ENCODE results near the gene HSDL1.

The HSDL1 gene

GRCh38 chr16:84095466-84095865 is 49.5 kb downstream of the HSDL1 start:
- no peak overlapping the region for H3K4me3 ChIP-seq (ENCODE audit: low read depth, low read length)
- no peak for TF ChIP-seq CTCF (conservative IDR thresholded peaks at IDR 0.05; ENCODE audit: low read depth, low read length)
- no peak for DNase-seq (ENCODE audit: low read depth)

DNA sequence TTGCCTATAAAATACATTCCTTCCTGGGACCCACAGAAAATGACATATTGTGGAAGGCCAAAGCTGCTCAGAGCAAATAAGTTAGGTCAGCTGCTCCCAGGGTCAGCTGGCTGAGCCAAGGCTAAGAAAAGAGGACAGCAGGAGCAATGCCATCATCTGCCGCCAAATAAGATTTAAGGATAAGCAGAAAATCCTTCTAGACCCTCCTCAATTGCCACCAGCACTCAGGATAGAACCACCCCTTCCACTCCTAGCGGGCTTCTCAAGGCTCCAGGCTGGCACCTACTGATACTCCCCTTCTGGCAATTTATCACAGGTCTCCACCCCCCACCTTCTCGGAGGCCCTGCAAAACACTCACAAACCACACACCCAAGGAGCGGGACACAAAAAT is 51.1 kb downstream of the HSDL1 start:
- DNase-seq (ENCODE audit: low read depth), result no peak
- no peak for TF ChIP-seq CTCF (conservative IDR thresholded peaks at IDR 0.05; ENCODE audit: low read depth, low read length)

DNA sequence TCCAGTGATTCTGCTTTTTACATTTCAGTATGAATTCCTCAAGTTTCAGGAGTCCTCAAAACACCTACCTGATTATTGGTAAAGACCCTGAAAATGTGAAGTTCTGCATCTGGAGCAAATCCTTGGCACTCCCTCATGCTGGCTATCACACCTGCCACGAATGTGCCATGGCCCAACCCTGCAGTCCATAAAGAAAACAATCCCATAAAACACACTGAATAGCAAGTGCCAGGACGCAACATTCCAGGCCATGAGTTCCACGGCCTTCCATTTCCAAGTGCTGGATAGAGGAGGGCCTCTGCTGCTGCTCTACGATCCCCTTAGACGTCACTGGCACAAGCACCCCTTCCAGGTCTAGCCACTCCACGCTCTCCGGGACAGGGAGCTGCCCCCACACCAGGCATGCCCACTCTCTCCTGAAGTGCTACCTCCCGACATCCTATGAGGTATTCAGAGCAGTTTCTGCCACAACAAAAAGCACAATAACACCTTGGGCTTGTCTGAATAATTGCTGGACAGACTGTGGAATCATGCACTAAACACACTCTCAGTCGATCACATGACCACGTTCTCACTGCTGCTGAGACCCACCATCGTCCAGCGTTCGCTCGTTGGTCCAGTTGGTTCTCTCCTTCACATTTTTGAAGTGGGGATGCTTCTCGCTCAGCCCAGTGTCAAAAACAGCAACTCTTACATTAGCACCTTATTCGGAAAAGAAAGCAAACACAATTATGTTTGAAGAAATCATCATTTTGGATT is 51.7 kb downstream of the HSDL1 start:
- no peak overlapping the region for H3K4me3 ChIP-seq (ENCODE audit: low read depth, low read length)
- no peak for TF ChIP-seq CTCF (conservative IDR thresholded peaks at IDR 0.05; ENCODE audit: low read depth, low read length)
- DNase-seq (ENCODE audit: low read depth), result no peak

More for the DNA sequence above, 51.1 kb downstream of the HSDL1 start:
- no peak overlapping the region for H3K4me3 ChIP-seq (ENCODE audit: low read depth, low read length)

GRCh38 chr16:84091460-84091859 is 53.5 kb downstream of the HSDL1 start:
- H3K4me3 ChIP-seq (ENCODE audit: low read depth, low read length), result no peak overlapping the region
- no peak for TF ChIP-seq CTCF (conservative IDR thresholded peaks at IDR 0.05; ENCODE audit: low read depth, low read length)
- DNase-seq (ENCODE audit: low read depth), result no peak

DNA sequence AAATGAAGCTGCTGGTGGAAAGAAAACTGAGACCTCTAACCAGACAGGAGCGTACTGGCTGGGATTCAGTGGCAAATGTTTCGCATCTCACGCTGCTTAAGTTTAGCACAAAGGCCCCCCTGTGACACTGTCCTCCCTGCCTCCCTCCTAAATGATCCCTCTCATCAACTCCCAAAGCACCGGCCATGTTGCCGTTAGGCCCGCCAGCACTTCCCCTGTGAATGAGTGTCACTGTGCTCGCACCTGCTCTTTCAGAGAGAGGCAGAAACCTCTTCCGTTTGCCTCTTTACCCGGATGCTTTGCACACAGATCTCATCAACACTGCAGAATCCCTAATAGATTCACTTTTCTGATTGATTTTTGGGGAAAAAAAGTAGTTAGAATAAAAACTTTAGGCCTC is 54.8 kb downstream of the HSDL1 start:
- TF ChIP-seq CTCF (conservative IDR thresholded peaks at IDR 0.05; ENCODE audit: low read depth, low read length), result no peak
- no peak for DNase-seq (ENCODE audit: low read depth)
- H3K4me3 ChIP-seq (ENCODE audit: low read depth, low read length), result no peak overlapping the region

DNA sequence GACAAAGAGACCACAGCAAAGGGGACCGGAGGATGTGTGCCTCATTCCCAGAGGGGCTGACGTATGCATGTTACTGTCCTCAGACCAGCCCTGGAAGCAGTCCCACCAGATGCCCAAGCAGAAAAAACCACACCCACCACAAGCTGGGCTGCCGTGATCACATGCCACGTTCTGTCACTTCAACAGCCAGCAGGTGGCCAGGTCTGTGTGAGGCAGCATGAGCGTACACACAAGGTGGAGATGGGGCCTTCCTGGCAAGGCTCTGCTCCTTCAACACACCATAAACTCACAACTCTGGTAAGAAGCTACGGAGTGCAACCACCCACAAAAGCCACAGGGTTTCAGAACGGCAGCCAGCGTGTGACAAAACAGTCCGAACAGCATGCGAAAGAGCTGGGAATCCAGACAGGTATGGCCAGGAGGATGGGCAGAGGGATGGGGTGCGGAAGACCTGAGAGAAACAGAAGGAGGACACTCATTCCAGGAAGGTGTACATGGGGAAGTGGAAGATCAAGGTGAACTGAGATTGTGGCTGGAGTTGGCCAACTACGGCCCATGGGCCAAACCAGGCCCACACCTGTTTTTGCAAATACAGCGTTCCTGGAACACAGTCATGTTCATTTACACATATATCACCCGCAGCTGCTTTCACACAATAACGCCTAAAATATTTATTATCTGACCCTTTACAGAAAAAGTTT is 56.1 kb downstream of the HSDL1 start:
- TF ChIP-seq CTCF (conservative IDR thresholded peaks at IDR 0.05; ENCODE audit: low read depth, low read length), result peak; percentile 16
- no peak for DNase-seq (ENCODE audit: low read depth)
- H3K4me3 ChIP-seq (ENCODE audit: low read depth, low read length), result no peak overlapping the region

Data from choroid plexus epithelial cell (primary cell).